K562 treated with DMSO at 1 percent for 24 hours (cell line): ENCODE measurements around the gene SIAE. TPM values are rescaled to one million over a fixed set of nuclear protein-coding genes. Genes with fewer than 3 reads are reported as not detected.

Source experiments
- total RNA-seq: library from RNA; unstranded; fragments of 300-600 nt; gene quantifications from 2 replicates; pipeline ENCODE4 v1.2.3, GENCODE V29; 2022; ENCODE audit warnings: low read depth; ENCODE audit not compliant: insufficient read depth

The SIAE gene
- total RNA-seq = 3.6 and 3.9 TPM in 2 replicates

DNA sequence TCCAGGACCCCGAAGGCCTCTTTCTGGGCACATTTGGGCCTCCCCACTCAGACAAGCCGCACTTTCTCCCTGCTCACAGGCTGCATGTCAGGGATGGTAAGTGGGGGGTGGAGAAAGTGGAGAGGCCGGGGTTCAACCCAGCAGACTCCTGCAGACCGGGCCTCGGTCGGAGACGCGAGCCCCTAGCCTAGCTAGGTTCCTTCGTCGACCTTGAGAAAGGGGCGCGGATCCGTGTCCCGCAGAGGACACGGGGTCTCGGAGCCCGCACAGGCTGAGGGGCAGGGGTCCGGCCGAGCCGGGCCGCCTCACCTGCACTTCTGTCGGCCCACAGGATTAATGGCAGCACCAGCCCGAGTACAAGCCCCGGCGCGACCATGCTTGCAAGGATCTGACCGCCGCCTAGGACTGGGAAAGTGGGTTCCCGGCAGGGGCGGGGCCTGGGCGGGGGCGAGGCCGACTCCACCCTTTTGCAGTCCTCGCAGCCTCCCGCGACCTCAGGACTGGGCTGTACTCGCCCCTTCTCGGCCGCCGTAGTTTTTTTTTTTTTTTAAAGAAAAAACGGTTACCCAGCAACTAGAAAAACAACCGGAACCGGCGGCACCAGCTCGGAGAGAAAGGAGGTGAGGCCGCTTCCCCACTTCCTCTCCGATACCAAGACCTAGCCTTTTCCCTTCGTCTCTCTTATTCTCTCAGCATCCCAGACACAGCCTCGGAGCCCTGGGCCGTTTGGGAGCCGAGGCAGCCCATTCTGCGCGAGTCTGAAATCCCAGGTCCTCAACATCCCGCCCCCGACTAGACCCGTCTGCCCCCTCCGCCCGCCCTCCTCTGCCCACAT is at the start of gene SIAE, which contains the start of gene SPA17:
SIAE (minus strand) TSS at position 407 of the 835 bp plus-strand sequence; CDS start at position 376, 31 bp downstream.
SPA17 (plus strand) TSS at position 572 of the 835 bp plus-strand sequence. CDS start 1,361 bp downstream, outside the sequence.

GRCh38 chr11:124622531-124623451 is 50.7 kb downstream of the SIAE start, which contains the start of gene TBRG1:
TSS of gene TBRG1 (plus strand) at chr11:124622864. CDS start at chr11:124623084, 220 bp downstream.

GRCh38 chr11:124611064-124611463 is 62.5 kb downstream of the SIAE start, which contains the start of gene PANX3:
TSS of gene PANX3 (plus strand) at chr11:124611428. CDS start at chr11:124611557, 129 bp downstream.

Other genes with a start within 250 kb of the SIAE start
- not detected in 2 replicates for gene OR8B4, start 248.9 kb downstream of the SIAE start, total RNA-seq
- not detected in 2 replicates for gene OR8B8, start 228.0 kb downstream of the SIAE start, total RNA-seq
- gene OR8B12, start 130.1 kb downstream of the SIAE start, total RNA-seq = not detected in 2 replicates
- gene OR8A1, start 103.7 kb downstream of the SIAE start, total RNA-seq = 0.25 and 0.31 TPM in 2 replicates
- 0.94 and 1.3 TPM in 2 replicates for gene PANX3, start 62.3 kb downstream of the SIAE start, total RNA-seq
- 22.8 and 27.7 TPM in 2 replicates for gene TBRG1, start 50.9 kb downstream of the SIAE start, total RNA-seq
- 7.9 and 12.9 TPM in 2 replicates for gene SPA17, start 165 bp upstream of the SIAE start, total RNA-seq
- gene NRGN, start 66.2 kb upstream of the SIAE start, total RNA-seq = 17.7 and 18.4 TPM in 2 replicates
- not detected in 2 replicates for gene VSIG2, start 78.5 kb upstream of the SIAE start, total RNA-seq
- gene ESAM, start 88.6 kb upstream of the SIAE start, total RNA-seq = 0.71 and 1.1 TPM in 2 replicates
- 3.2 and 4.7 TPM in 2 replicates for gene MSANTD2, start 126.7 kb upstream of the SIAE start, total RNA-seq
- 1.3 and 2.5 TPM in 2 replicates for gene ROBO3, start 191.7 kb upstream of the SIAE start, total RNA-seq
- not detected in 2 replicates for gene ROBO4, start 224.1 kb upstream of the SIAE start, total RNA-seq
- not detected in 2 replicates for gene HEPN1, start 245.5 kb upstream of the SIAE start, total RNA-seq